ENCODE measurements around the gene CCDC197.
A peak's percentile ranks its signal among the peaks of the same experiment; 100 is the strongest.

CCDC197 gene

DNA sequence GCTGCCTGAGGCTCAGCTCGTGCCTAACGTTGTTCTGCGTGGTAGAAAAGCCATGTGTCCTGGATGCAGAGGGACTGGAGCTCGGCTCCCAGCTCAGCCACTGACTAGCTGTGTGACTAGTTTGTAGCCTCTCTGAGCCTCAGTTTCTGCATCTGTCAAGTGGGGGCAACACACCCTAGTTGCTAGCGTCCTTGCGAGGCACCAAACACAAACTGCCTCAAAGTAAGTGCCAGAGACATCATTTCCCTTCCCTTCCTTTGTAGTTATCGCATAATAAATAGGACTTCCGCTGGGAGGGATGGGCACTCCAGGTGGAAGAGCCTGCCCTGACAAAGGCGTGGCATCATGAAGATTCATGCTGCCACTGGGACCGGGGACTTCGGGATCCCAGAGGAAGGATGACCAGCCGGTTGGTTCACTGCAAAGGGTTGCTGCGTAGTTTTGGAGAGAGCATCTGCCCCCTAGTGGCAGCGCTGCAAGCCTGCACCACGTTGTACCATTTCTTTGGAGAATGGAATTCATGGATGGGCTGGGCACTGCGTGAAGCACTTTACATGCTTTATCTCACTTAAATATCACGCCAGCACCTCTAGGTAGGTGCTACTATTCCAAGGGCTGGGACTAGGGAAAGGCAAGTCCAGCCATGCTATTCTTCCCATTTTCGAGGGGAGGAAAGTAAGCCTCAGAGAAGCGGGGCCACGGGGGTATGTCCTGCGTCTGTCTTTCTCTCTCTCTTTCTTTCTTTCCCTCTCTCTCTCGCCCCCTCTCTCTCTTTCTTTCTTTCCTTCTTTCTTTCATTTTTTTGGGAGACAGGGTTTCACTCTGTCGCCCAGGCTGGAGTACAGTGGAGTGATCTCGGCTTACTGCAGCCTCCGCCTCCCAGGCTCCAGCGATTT lies 4.6 kb downstream of the CCDC197 start:
- peak; percentile 30 to 74 for DNase-seq

DNA sequence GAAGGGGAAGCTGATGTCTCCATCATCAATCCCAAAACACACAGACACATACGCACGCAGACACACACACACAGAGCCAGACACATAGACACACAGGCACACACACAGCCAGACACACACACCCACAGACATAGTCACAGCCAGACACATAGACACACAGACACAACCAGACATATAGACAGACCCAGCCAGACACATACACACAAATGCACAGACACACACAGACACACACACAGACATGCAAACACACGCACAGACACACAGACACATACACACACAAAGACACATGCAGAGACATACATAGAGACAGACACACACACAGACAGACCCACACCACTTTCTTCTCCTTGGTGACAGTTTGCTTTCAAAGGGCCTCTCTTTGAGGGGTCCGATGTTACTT lies 6.3 kb downstream of the CCDC197 start:
- no peak for DNase-seq

DNA sequence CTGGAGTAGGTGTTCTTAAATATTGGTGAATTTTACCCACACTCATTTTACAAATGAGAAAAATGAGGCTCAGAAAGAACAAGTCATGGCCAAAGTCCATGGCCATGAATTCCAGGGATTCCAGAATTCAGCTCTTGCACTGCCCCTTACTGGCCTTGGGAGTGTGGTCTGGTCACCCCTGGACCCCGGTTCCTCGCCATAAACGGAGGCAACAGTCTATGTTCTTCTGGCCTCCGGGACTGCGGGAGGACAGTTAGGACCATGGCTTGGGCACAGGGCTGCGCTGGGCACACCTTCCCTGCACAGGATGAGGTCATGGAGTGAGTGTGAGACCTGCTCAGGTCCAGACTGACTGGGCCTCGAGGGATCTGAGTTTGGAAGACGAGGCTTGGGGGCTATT lies 6.9 kb downstream of the CCDC197 start:
- no peak for DNase-seq

DNA sequence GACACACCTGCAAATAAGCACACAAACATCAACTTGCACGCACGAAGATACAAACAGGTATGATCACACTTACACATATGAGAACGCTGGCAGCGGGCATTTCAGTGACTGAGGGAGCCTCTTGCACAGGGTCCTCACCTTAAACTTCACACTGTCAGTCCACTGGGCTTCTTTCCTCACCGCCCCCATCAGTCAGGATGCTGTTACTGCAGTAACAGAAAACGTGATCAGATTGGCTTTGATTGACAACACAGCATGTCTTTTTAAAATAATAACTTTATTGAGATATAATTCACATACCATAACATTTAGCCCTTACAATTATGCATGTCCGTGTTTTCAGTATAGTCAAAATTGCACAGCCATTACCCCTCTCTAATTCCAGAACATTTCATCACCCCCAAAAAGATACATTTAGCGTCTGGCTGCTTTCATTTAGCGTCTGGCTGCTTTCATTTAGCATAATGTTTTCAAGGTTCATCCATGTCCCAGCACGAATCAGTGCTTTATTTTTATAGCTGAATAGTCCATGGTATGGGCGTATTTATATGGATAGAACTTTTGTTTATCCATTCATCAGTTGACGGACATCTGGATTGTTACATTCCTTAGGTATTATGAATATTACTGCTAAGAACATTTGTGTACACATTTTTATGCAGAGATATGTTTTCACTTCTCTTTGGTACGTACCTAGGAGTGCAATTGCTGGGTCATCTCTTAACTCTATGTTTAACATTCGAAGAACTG lies 8.4 kb downstream of the CCDC197 start:
- DNase-seq, result peak in 1 of 2 experiments; percentile 5

DNA sequence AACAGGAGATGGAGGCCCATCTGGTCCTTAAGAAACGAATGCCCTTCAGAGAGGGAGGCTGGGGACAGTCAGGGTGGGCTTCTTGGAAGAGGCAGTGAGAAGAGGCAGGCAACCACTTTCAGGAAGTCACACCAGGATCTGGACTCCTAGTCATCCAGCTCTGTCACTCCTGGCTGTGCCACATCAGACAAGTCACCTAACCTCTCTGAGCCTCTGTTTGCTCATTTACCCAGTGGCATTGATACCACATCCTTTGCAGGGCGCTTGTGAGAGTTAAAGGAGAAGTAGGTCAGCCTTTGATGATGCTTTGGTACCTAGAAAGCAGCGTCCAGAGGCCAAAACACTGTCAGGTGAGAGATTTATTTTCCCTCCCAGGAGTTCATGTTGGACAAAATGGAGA lies 11.1 kb downstream of the CCDC197 start:
- DNase-seq, result no peak

DNA sequence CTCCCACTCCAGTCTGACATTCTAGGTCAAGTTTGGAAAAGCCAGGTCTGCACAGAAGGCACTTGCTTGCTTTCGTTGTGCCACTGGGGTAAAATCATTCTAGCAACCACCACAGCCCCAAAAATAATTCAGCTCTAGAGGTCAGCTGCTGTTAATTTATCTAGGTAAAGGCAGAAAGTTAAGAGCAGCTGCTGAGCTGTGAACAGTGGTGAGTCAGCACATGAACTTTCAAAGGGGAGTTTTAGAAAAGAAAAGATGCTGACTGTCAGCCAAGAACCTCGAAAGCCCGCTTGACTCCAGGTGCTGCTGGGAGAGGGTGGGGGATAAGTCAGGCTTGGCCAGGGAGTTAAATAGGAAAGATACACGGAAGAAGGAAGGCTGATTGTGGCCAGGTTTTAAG lies 12.7 kb downstream of the CCDC197 start:
- DNase-seq, result no peak

DNA sequence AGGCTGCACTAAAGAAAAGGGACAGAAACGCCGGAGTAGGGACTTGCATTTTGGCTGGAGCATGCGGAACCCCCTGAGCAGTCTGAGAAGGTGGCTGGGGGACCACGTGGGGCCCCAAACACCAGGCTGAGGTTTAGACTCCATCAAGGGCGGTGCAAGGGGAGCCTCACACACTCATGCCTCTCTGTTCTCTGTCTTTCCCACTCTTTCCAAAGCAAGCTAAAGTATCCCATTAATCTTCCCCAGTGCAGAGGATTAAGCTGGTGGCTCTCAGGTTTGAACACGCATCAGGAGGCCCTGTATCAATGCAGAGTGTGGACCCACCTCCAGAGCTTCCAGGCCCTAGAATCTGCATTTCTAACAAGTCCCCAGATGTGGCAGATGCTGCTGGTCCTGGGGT lies 13.5 kb downstream of the CCDC197 start:
- DNase-seq, result no peak

DNA sequence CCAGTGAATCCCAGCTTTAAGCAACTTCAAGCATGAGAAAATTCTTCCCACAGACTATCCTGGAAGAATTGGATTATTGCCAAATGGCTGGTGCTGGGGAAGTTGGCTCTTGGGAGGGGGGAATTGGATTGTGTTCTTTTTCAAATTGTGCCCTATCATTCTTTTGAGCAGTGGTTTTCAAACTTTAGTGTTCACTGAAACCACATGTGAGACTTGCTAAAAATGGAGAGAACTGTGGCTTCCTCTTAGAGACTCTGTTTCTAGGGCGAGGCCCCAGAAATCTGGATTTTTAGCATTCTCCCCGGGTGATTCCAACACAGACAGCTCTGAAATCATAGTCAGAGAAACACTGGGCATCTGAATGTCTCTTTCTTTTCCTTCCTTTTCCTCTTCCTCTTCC lies 14.7 kb downstream of the CCDC197 start:
- DNase-seq, result no peak

DNA sequence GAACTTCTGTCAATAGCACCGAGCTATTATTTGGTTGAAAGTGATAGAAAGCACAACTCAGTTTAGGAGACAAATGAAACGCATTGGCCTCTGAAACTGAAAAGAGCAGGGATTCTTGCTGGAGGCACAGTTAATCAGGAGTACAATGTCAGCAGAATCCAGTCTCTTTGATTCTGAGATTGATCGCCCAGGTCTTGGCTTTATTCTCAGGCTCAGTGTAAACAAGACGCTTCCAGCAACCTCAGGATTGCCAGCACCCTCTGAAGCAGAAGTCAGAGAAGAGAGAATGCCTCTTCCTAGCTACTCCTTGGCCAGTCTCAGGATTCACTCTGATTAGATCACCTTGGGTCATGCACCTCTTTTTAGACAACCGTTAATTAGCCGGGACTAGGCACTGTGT lies 17.3 kb downstream of the CCDC197 start:
- no peak for DNase-seq

DNA sequence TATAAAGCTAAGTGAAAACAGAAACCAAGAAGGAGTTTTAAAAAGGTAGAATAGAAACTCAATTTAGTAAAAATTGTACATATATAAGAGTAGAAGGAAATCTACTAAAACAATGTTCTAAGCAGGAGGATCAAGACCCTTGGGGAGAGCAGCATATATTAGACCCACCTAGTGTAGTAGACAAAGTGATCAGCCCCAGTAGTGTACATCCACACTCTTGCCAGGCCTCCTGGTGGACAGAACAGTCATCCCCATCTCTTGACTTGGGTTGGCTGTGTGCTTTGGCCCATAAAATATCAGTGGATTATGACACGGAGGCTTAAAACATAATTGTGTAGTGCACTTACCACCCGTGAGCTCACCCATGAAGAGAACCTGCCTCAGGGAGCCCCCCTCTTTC lies 18.1 kb downstream of the CCDC197 start:
- no peak for DNase-seq

DNA sequence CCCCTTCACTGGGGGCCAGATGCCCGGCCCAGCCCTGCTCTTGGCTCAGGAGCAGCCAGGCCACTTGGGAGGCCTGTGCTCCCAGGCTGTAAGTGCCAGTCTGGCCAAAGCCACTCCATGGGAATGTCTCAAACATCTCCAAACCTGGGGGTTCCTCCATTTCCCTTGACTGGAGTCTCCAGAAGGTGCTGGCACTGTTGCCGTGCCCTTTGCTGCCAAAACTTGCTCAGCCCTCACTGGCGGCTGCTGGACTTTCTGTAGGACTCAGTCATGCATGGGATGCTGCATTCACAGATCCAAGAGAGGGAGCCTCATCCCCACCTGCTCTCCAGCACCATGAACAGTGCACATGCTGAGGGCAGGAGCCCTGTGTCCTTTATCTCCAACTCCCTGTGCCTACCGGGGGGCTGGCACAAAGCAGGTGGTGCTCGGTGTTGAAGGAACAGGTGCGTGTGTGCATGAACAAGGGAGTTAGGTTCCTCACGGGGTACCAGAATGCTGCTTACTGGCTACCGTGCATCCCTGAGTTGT lies 19.4 kb downstream of the CCDC197 start:
- DNase-seq, result no peak

DNA sequence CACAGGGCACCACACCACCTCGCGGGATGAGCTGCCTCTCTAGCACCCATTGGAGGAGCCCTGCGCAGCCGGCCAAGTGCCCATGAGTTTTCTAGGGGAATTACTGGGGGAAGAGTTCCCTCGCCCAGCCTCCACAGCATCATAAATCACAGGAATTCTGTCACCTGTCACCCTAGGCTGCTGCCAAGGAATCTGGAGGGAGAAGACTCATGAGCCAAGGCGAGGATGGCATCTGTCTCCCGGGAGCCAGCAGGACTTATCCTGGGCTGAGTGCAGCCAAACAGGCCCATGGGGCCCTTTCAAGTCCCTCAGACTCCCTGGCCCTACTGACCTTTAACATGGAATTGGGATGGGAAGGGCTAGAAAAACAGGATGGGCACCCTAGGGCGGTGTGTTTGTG lies 21.2 kb downstream of the CCDC197 start:
- no peak for DNase-seq

DNA sequence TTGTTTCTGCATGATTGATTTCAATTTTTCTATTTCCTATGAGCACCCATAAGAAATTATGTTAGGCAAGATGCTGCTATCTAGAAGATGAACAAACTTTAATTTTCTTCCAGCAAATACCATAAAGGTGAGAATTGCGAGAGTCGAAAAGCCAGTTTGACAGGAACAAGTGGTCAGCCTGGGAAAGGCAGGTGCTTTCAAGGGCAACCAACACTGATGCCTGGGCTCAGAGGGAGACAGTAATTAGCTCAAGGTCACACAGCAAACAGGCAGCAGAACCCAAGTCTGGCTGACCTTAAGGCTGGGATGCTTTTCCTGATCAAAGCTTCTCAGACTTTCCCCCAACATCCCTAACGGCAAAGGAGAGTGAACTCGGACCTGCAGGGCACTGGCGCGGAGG lies 22.2 kb downstream of the CCDC197 start:
- no peak for DNase-seq

DNA sequence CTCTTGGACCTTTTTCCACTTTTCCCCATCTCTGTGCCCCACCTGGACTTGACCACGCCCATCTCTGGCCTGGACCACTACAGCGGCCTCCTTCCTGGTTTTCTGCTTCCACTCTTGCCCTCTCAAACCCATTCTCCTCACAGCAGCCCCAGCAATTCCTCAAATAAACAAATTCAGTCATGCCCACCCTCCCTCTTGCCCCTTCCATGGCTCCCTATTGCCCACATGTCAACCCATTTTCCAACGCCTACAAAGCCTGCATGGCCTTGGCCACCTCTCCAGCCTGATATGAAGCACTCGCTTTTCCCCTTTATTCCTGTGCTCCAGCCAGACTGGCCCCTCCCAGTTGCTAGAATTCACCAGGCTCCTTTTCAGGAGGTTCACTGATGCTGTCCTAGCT lies 23.2 kb downstream of the CCDC197 start:
- DNase-seq, result no peak

DNA sequence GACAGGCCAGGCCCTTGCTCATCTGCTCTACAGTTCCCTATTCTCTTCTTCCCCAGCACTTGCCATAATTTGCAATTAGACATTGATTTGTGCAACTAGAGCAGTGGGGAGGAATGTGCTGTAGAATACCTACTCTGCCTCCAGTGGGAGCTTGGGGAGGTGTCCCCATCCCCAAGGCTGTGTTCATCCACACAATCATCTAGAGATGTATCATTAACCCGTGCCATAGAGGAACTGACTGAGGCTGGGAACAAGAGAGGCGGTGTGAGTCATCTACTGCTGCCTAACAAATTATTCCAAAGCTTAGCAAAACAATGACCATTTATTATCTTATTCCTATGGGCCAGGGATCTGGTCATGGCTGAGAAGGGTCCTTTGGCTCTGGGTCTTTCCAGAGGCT lies 23.9 kb downstream of the CCDC197 start:
- no peak for DNase-seq

DNA sequence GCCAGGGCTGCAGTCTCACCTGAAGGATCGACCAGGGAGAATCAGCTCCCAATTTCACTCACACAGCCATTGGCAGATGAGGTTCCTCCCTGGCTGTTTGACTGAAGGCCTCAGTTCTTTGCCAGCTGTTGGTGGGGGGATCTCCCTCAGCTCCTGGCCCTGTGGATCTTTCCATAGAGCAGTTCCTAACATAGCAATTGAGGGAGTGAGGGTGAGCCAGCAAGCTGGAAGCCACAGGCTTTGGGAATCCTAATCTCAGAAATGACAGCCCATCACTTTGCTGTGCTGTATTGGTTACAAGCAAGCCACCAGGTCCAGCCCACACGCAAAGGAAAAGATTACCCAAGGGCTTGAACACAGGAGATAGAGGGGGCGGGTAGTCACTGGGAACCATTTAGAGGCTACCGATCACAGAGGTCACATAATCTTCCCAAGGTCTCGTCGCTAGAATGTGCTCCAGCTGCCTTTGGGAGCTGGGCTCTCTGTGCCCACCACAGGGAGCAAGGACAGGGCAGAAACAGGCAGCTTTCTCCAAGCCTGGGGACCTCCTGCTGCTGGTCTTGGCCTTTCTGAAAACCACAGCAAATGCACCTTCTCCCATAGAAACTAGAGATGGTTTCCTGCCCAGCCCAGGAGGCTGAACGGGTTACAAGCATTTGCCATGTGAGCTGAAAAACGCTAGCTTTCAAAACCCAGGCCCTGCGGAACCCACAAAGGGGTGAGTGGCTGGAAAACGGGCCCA lies 24.5 kb downstream of the CCDC197 start:
- no peak for DNase-seq

DNA sequence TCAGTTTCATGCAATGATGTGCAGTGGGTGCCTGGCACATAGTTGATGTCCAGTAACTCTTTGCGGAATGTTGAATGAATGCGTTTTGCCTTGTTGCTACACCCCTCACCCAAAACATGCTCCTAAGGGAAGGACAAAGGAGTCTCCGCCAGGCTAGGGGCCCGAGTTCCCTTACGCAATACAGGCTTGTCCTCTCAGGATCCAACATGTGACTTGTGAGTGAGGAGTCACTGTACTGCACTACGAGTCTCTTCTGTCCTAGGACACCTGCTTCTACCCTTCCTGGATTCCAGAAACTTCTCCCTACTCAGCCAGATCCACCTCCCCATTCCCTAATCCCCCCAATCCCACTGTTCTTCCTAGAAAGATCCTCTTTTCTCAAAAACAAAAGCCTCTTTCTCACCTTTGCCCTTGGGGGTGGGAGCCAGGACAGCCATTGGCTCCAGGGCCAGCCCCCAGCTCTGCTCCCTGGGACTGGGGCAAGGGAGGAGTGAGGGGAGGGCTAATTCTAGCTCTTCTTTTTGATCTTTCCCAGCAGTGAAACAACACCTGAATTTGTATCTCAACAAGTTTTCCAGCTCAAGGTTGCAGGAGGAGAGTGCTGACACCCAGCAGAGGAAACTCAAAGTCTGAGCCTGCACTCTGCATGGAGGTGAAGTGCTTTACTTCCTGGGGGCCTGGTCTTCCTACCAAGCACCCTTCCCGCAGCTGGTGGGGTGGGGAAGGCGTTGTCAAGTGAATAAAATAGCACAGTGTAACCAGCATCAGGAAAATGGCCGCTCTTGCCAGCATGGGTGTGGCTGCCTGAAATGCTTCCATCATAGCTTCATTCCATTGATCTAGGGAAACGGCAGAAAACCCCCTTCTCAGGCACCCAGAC lies 25.7 kb downstream of the CCDC197 start:
- DNase-seq, result no peak

DNA sequence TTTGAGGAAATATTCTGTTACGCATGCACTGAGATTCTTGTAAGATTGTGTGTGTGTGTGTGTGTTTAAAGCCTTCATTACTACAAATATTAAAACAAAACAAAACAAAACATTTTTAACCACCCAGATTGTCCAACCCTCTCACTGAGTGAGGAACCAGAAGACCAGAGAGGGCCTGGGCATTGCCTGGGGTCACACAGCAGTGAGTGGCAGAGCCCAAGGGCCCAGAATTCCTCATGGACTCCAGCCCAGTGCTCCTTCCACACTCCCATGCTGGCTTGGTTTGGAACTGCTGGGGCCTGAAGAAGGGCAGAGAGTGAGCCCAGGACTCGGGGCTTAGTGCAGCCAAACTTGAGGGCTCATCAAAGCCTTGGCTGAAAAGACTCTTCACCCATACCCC lies 27.4 kb downstream of the CCDC197 start:
- DNase-seq, result no peak

DNA sequence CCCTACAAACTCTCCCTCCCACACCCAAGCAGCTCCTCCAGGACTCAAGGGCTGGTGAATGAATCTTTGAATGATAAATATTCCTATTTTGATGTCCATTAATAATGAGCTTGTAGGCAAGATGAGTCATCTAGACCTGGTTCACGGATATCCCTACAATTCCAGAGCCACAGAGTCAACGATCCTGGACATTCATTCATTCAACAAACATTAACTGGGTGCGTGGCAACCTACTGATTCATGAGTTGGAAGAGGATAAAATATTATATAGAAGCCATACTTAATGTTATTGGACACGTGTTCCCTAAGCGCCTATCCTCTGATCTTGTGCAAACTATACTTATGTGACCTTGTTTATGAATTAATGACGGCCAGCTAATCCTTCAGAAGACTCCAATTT lies 28.6 kb downstream of the CCDC197 start:
- DNase-seq, result no peak

DNA sequence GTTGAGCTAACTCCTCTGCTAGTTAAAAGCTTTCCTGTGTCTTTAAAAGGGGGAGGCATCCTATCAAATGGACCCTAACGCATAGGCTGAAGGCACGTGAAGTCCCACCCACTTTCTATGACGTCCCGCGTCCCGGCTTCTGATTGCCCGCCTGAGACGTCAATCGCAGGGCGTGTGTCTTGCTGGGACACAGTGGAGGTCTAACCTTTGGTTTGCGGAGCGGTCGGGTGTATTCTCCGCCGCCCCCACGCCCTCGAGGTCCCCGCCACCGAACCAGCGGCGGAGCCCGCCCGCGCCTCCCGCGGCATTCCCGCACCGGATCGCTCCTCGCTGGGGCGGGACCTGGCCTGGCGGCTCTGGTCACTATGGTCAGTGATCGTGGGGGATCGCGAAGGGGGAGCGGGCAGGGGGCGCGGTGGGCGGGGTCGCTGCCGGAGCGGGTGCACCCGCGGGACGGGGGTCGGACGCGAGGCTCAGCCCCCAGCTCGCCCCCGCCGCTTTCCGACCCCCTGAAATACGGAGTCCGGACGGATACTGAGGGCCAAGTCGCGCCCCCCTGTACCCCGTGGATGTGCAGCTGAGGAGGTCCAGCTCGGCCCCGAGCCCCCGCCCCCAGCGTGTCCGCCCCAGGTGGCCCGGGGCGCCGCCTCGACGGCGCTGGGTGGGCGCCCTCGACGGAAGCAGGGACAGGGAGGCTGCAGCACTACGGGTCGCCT lies 29.2 kb downstream of the CCDC197 start, which contains the start of gene OTUB2:
Gene OTUB2 (plus strand): TSS at position 168 of the 716 bp plus-strand sequence. CDS start 198 bp downstream, at position 366.
- peak; percentile 93 to 97 for DNase-seq

DNA sequence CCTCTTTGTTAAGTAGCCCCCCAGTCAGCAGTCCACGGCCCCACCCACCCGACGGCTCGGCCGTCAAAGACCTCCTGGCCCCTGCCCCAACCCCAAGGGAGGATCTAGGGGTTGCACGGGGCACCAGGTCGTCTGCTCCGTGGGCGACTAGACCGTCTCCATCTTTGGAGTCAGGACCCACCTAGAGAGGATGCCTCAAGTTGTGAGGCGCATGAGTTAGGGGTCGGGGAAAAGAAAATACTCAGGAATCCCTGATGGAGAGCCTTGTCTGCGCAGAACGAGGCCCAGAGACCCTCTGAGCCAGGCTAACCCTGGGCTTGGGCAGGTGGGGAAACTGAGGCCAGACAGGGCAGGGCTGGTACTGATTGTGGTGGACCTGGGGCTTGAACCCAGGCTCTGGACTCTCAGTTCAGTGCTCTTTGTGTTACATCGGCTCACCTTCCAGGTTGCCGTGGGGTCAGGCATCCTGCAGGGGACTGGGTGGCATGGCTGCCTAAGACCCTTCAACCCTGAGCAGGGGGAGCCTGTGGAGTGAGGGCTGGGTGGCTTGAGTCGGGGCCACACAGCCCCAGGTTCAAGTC lies 29.9 kb downstream of the CCDC197 start:
- DNase-seq, result no peak
